HG03565 (cell line): ENCODE data around the gene MLANA.
"Not testable (repeated sequence)": the region's sequence is repeated elsewhere in the genome, so short reads cannot be mapped to it uniquely, and the experiment has no call there.

ENCODE experiments used
- ATAC-seq: cut with Tn5 transposase; IDR thresholded peaks from one replicate; pipeline ENCODE4 v1.9.1; 2021; ENCODE audit warnings: mild to moderate bottlenecking, moderate library complexity; ENCODE audit not compliant: unreplicated experiment

Gene MLANA

GRCh38 chr9:5869315-5870019 lies 21.2 kb upstream of the MLANA start:
- no peak for ATAC-seq

GRCh38 chr9:5870020-5870339 lies 20.7 kb upstream of the MLANA start:
- ATAC-seq = no peak

- ATAC-seq = no peak
These were observed 20.0 kb upstream of the MLANA start for GRCh38 chr9:5870691-5871090.

- ATAC-seq = no peak
These were observed 18.9 kb upstream of the MLANA start for GRCh38 chr9:5871785-5872184.

- ATAC-seq = no peak
These were observed 18.2 kb upstream of the MLANA start for GRCh38 chr9:5872511-5872910.

GRCh38 chr9:5873439-5873838 lies 17.2 kb upstream of the MLANA start:
- no peak for ATAC-seq

- ATAC-seq = no peak
These were observed 16.6 kb upstream of the MLANA start for GRCh38 chr9:5874048-5874447.

GRCh38 chr9:5876026-5876425 lies 14.7 kb upstream of the MLANA start:
- no peak for ATAC-seq

GRCh38 chr9:5876711-5877110 lies 14.0 kb upstream of the MLANA start:
- no peak for ATAC-seq

- no peak for ATAC-seq
These were observed 11.1 kb upstream of the MLANA start for GRCh38 chr9:5879419-5880181.

- not testable (repeated sequence) for ATAC-seq
These were observed 8.3 kb upstream of the MLANA start for GRCh38 chr9:5882244-5883012.

GRCh38 chr9:5884191-5884590 lies 6.5 kb upstream of the MLANA start:
- ATAC-seq = no peak

GRCh38 chr9:5886114-5886939 lies 4.4 kb upstream of the MLANA start:
- ATAC-seq = peak; percentile 85

- no peak for ATAC-seq
These were observed 1.9 kb downstream of the MLANA start for GRCh38 chr9:5892456-5893133.

GRCh38 chr9:5893134-5893505 lies 2.4 kb downstream of the MLANA start:
- ATAC-seq = no peak

GRCh38 chr9:5893591-5894236 lies 3.0 kb downstream of the MLANA start:
- ATAC-seq = no peak

- ATAC-seq = no peak
These were observed 3.7 kb downstream of the MLANA start for GRCh38 chr9:5894237-5894959.

- ATAC-seq = no peak
These were observed 5.1 kb downstream of the MLANA start for GRCh38 chr9:5895782-5896181.

GRCh38 chr9:5896863-5897262 lies 6.2 kb downstream of the MLANA start:
- no peak for ATAC-seq
